AG10803 (cell line): ENCODE results near the gene SNCB.

Experiments used
- DNase-seq: peaks from one replicate; pipeline ENCODE4 v3.0.0; 2010; ENCODE audit warnings: low read depth
- H3K4me3 ChIP-seq: 2 replicates; pipeline ENCODE4 v1.5.1; 2011; ENCODE audit warnings: mild to moderate bottlenecking, low read length, control low read depth
- TF ChIP-seq, protein P1 (sequence below): conservative IDR thresholded peaks from 2 replicates; pipeline ENCODE4 v1.5.1; 2011; ENCODE audit warnings: mild to moderate bottlenecking, low read length, control low read depth, inconsistent platforms

Gene SNCB

GRCh38 chr5:176597417-176598389, 32.6 kb downstream of the SNCB start:
- TF ChIP-seq, protein P1, sequence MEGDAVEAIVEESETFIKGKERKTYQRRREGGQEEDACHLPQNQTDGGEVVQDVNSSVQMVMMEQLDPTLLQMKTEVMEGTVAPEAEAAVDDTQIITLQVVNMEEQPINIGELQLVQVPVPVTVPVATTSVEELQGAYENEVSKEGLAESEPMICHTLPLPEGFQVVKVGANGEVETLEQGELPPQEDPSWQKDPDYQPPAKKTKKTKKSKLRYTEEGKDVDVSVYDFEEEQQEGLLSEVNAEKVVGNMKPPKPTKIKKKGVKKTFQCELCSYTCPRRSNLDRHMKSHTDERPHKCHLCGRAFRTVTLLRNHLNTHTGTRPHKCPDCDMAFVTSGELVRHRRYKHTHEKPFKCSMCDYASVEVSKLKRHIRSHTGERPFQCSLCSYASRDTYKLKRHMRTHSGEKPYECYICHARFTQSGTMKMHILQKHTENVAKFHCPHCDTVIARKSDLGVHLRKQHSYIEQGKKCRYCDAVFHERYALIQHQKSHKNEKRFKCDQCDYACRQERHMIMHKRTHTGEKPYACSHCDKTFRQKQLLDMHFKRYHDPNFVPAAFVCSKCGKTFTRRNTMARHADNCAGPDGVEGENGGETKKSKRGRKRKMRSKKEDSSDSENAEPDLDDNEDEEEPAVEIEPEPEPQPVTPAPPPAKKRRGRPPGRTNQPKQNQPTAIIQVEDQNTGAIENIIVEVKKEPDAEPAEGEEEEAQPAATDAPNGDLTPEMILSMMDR, result no peak
- no peak for DNase-seq
- no peak overlapping the region for H3K4me3 ChIP-seq

DNA sequence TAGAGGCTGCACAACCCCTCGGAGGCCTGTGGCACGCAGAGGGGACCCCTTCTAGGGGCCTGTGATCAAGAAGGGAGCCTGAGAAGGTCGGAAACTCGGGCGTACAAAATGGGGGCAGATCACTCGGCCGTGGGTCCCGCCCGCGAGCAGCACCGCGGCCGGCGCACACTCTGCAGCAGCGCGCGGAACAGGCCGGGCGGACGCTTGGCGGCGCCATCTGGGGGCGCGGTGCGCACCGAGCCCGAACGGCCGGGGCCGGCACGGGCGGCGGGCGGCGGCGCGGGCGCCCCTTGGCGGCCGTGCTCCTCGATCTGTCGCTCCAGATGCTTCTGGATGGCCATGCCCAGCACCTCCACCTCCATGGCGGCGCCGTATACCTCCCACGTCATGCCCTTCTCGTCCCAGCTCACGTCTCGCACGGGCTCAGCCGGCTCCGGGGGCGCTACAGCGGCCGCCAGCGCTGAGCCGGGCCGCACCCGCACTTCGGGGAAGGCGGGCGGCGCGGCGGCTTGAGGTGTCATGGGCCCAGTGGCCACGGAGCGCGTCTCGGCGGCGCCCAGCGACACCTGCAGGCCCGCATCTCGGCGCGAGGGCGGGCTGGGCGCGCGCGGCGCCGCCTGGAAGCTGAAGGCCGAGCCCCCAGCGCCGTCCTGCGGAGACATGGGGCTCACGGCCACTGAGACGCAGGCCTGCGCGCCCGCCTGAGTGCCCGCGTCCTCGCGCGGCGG, 33.5 kb downstream of the SNCB start:
- H3K4me3 ChIP-seq, result no peak overlapping the region

GRCh38 chr5:176596069-176596644, 34.2 kb downstream of the SNCB start:
- no peak overlapping the region for H3K4me3 ChIP-seq
- DNase-seq, result no peak
- TF ChIP-seq, protein P1, result no peak

More for the DNA sequence above, 33.5 kb downstream of the SNCB start:
- TF ChIP-seq, protein P1, result no peak
- peak; percentile 23 for DNase-seq

DNA sequence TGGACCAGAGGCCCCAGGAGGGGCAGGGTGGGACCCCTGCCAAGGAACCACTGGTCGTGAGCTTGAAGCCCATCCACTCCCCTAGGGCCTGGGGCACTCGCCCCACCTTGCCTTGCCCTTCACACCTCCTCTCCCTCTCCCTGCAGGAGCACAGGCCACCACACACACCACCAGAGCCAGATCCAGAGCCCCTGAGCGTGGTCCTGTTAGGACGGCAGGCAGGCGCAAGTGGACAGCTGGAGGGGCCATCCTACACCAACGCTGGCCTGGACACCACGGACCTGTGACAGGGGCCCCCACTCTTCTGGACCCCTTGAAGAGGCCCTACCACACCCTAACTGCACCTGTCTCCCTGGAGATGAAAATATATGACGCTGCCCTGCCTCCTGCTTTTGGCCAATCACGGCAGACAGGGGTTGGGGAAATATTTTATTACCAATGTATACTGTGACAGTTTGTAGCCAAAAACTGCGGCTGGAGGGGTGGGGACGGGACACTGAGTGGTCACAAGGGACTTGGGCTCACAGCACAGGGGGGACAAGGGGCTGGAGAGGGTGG, 34.9 kb downstream of the SNCB start:
- TF ChIP-seq, protein P1, result no peak
- no peak for DNase-seq
- no peak overlapping the region for H3K4me3 ChIP-seq

- TF ChIP-seq, protein P1, result no peak
- H3K4me3 ChIP-seq, result no peak overlapping the region
- DNase-seq, result no peak
Measured at GRCh38 chr5:176594554-176594953, 35.8 kb downstream of the SNCB start.

- TF ChIP-seq, protein P1, result no peak
- DNase-seq, result no peak
- H3K4me3 ChIP-seq, result no peak overlapping the region
Measured at GRCh38 chr5:176593273-176593869, 37.0 kb downstream of the SNCB start.
